ENCODE measurements around the gene MACF1.
"Not testable (repeated sequence)": the region's sequence is repeated elsewhere in the genome, so short reads cannot be mapped to it uniquely, and the experiment has no call there.

Gene MACF1

DNA sequence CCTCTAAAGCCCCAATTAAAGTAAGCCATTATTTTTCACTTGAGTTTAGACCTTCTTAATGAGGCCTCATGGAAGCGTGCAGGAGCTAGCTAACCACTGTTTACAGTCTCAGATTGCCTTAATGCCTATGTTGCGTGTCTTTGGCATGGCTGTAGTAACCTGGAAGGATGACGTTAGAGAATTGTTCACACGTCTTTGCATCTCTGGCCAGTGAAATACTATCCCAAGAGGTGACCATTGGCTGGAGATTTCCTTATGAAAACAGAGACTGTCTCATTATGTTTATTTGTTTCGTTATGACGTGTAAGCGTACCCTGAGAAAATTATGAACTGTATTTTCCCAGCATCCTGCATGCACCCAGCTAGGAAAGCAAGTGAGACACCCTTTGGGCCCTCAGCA, 268.3 kb downstream of the MACF1 start:
- H3K4me1 Mint-ChIP-seq = no peaks in the 10 kb centered on the region
- H3K36me3 Mint-ChIP-seq (ENCODE audit: low read depth) = peaks cover 61% of the 10 kb centered on the region
- no peaks in the 10 kb centered on the region for H3K27me3 Mint-ChIP-seq (ENCODE audit: low read depth)
- H3K27ac Mint-ChIP-seq = no peak overlapping the region
- TF ChIP-seq, protein P1, sequence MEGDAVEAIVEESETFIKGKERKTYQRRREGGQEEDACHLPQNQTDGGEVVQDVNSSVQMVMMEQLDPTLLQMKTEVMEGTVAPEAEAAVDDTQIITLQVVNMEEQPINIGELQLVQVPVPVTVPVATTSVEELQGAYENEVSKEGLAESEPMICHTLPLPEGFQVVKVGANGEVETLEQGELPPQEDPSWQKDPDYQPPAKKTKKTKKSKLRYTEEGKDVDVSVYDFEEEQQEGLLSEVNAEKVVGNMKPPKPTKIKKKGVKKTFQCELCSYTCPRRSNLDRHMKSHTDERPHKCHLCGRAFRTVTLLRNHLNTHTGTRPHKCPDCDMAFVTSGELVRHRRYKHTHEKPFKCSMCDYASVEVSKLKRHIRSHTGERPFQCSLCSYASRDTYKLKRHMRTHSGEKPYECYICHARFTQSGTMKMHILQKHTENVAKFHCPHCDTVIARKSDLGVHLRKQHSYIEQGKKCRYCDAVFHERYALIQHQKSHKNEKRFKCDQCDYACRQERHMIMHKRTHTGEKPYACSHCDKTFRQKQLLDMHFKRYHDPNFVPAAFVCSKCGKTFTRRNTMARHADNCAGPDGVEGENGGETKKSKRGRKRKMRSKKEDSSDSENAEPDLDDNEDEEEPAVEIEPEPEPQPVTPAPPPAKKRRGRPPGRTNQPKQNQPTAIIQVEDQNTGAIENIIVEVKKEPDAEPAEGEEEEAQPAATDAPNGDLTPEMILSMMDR (IDR thresholded peaks at IDR 0.05; ENCODE audit: unreplicated experiment in 3 of 3) = no peak
- no peak overlapping the region for H3K4me3 Mint-ChIP-seq
- no peaks in the 10 kb centered on the region for H3K9me3 Mint-ChIP-seq

DNA sequence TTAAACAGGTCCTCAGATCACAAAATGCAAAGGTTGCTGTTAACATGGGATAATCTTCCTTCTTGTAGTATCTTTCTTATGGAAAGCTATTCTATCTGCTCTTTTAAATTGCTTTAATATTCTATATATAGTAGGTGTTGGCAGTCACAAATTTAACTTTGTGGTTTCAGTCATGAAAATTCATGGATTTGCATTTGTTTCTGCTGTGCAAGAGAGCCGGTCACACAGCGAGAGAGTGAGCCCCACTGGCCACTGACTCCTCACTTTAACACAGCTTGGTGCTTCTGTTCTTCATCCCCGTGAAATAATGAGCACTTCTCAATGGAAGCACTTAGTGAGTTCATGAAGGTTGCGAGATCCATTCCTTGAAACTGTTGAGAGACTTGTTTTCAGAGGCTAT, 268.8 kb downstream of the MACF1 start:
- no peaks in the 10 kb centered on the region for H3K27me3 Mint-ChIP-seq (ENCODE audit: low read depth)
- H3K9me3 Mint-ChIP-seq = no peaks in the 10 kb centered on the region
- TF ChIP-seq, protein P1 (IDR thresholded peaks at IDR 0.05; ENCODE audit: unreplicated experiment in 3 of 3) = no peak
- H3K4me1 Mint-ChIP-seq = no peaks in the 10 kb centered on the region
- peaks cover 61% of the 10 kb centered on the region for H3K36me3 Mint-ChIP-seq (ENCODE audit: low read depth)
- no peak overlapping the region for H3K27ac Mint-ChIP-seq
- H3K4me3 Mint-ChIP-seq = no peak overlapping the region

DNA sequence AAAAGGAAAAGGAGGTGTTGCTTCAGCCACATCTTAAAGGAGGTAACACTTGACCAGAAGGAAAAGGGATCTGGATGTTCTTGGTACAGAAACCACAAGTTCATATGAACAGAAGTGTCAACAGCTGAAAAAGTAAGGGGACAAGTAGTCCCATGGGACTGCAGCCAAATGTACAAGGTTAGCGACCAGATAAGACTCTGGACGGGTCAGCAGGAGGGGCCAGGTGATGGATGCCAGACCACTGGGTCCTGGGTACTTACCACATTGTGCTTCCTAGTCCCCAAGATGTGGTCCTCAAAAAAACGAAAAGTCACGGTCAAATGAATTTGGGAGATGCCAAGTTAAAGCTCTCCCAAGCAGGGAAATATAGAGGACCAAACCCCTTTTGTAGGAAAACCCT, 270.3 kb downstream of the MACF1 start:
- H3K27ac Mint-ChIP-seq = no peak overlapping the region
- H3K4me1 Mint-ChIP-seq = peaks cover 5% of the 10 kb centered on the region
- H3K4me3 Mint-ChIP-seq = no peak overlapping the region
- H3K27me3 Mint-ChIP-seq (ENCODE audit: low read depth) = no peaks in the 10 kb centered on the region
- H3K9me3 Mint-ChIP-seq = no peaks in the 10 kb centered on the region
- peaks cover 57% of the 10 kb centered on the region for H3K36me3 Mint-ChIP-seq (ENCODE audit: low read depth)
- TF ChIP-seq, protein P1 (IDR thresholded peaks at IDR 0.05; ENCODE audit: unreplicated experiment in 3 of 3) = no peak

DNA sequence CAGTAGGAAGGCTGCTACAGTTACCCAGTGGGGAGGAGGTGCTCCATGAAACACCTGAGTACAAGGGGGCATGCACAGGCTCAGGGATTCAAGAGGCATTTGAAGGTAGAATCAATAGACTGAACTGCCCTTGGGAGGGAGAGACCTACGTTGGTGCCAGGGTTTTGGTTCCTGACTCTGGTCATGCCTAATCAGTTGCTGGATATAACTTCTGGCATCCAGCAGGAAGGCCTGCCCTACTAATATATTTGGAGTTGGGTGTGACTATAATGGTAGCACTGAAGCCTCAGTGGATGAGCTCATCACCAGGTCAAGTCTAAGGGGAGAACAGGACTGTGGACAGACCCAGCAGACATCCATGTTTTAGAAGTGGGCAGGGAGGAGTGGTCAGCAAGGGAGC, 271.1 kb downstream of the MACF1 start:
- H3K4me1 Mint-ChIP-seq, H3K27ac Mint-ChIP-seq, H3K4me3 Mint-ChIP-seq: not testable (repeated sequence)

DNA sequence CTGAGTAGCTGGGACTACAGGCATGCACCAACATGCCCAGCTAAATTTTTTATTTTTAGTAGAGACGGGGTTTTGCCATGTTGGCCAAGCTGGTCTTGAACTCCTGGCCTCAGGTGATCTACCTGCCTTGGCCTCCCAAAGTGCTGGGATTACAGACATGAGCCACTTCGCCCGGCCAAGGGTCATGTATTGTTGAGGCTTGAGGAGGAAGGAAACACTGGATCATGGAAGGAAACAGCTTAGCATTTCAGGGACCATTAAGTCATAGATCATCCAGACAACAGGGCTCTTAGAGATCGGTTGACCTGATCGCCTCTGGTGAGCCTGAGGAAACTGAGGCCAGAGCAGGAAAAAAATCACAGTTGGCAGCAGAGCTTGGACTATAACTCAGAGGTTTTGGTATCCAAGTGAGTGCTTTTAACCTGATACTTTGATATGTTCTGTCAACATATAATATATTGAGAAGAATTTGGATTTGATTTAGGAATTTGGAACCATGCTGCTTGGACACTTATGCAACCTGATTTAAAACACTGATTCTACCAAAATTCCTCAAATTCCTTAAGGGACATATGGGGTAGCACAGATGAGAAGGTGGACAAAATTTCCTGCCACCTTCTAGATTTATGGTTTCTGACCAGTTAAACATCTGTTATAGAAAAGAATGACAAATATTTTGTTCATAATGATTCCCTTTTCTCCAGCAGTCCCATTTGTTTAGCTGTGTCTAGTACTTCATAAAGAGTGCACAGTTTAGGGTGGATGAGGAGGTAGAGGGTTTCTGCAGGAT, 273.8 kb downstream of the MACF1 start:
- no peak overlapping the region for H3K27ac Mint-ChIP-seq
- peaks cover 3% of the 10 kb centered on the region for H3K27me3 Mint-ChIP-seq (ENCODE audit: low read depth)
- no peak overlapping the region for H3K4me3 Mint-ChIP-seq
- H3K36me3 Mint-ChIP-seq (ENCODE audit: low read depth) = peaks cover 63% of the 10 kb centered on the region
- TF ChIP-seq, protein P1 (IDR thresholded peaks at IDR 0.05; ENCODE audit: unreplicated experiment in 3 of 3) = no peak
- peaks cover 5% of the 10 kb centered on the region for H3K4me1 Mint-ChIP-seq
- no peaks in the 10 kb centered on the region for H3K9me3 Mint-ChIP-seq

More for the DNA sequence above, 271.1 kb downstream of the MACF1 start:
- not testable (repeated sequence) for H3K27me3 Mint-ChIP-seq (ENCODE audit: low read depth); H3K9me3 Mint-ChIP-seq
- peaks cover 60% of the 10 kb centered on the region for H3K36me3 Mint-ChIP-seq (ENCODE audit: low read depth)

DNA sequence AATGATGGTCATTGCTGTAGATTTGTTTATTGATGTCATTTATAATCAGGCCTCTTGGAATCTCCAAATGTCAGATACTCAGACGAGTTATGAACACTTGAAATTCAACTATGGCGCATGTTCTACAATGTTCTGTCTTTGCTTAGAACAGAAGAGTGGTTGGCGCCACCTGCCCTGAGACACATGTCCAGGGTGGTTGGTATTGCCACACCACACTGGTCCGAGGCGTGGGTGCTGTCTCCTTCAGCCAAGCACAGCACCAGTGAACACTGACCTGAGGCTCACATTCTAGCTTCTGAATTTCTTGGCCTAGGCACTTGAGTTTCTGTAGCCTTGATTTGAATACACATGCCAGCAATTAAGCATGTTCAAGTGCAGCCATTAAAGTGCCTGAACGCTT, 276.8 kb downstream of the MACF1 start:
- H3K27me3 Mint-ChIP-seq (ENCODE audit: low read depth) = peaks cover 5% of the 10 kb centered on the region
- H3K4me3 Mint-ChIP-seq = no peak overlapping the region
- peaks cover 5% of the 10 kb centered on the region for H3K4me1 Mint-ChIP-seq
- TF ChIP-seq, protein P1 (IDR thresholded peaks at IDR 0.05; ENCODE audit: unreplicated experiment in 3 of 3) = no peak
- H3K9me3 Mint-ChIP-seq = no peaks in the 10 kb centered on the region
- H3K27ac Mint-ChIP-seq = no peak overlapping the region
- peaks cover 65% of the 10 kb centered on the region for H3K36me3 Mint-ChIP-seq (ENCODE audit: low read depth)
